CD4-positive, alpha-beta T cell treated with Interleukin-6 at 100 ng/mL for 8 hours (primary cell): ENCODE measurements around the gene CDK18.

Experiments
- DNase-seq: peaks from one replicate; pipeline ENCODE4 v3.0.0-alpha.2; 2020; ENCODE audit warnings: mixed read lengths, low spot score

Gene CDK18

DNA sequence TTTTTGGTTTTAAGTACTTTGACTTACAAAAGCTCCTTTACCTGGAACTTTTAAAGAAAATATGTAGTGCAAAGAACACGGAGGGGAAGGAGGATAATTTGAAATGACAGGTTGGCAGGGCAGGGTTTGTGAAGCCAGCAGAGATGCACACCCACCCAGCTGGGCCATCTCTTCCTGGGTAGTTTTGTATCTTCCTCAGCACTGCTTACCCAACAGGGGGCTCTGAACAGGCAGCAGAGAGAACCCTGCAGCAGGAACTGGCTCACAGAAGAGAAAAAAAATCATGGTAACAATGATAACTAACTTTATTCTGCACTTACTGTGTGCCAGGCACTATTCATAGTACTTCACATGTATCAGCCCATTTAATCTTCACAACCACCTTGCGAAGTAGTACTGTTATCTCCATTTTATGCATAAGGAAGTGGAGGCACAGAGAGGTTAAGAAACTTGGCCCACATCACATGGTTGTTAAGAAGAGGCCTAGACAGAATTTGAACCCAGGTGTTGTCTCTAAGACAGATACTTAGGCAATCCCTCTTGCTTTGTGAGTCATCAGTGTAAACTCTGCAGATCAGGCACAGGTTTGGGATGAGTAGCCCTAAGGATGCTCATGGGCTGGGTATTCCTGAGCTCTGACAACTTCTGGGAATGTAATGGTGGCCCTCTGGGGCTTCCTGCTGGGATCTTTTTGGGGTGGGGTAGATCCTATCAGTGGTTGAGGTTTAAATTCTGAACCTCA, 66.5 kb downstream of the CDK18 start:
- no peak for DNase-seq

DNA sequence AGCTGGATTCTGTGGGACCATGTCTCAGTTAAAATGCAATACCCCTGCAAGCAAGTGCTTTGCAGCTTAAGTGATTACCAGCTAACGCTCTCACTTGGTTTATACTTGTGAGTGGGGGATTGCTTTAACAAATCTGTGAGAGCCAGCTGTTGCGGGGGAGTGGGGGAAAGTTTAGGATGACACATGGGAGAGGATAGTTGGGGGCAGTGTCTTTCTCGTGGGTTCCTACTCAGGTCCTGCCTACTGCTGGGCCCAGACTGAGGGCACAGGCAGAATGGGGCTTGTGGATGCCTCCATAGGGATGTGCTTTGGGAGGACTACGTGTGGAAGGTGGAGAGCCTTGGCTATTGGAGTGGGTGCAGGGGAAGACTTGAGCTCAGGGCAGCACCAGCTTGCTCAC, 67.3 kb downstream of the CDK18 start:
- DNase-seq = no peak

DNA sequence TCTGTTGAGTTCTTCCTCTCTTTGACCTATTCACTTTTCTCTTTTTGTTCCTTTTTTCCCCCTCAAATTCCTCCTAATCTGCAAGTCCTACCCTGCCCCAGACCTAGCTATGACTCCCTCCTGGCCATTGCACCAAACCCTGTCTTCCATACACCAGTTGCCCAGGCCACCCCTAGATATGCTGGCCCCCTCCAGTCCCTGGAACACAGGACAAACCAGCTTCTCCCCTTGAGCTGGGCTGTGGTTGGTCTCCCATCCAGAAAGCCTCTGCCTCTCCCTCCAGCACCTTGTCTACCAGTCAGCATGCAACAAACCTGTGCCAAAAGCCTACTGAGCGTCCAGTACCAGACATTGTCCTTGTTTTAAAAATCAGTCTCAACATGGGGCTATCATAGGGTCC, 68.0 kb downstream of the CDK18 start:
- no peak for DNase-seq

DNA sequence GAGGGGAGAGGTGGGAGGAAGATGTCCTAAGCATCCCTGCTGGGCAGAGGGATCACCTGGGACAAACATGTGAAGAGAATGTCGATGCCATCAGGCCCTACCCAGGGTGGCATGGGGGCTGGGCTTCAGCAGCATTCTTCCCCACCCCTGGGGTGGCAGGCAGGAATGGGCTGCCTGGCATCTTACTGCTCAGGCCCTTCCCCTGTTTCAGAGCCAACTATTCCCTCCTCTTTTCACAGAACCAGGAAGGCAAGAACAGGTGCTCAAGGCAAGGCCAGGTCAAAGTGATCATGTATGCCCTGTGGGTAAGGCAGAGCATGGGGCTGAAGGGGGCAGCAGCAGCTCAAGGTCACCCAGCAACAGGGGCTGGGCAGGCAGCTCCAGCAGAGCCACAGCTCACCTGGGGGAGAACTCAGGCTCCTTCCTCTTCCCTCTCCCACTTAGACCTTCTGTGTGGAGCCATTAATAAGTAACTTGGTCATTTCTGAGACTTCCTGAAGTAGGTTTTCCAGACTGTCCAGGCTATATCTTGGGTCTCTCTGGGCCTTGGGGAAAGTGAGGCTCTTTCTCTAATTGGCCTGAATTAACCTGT, 70.9 kb downstream of the CDK18 start:
- DNase-seq = no peak

DNA sequence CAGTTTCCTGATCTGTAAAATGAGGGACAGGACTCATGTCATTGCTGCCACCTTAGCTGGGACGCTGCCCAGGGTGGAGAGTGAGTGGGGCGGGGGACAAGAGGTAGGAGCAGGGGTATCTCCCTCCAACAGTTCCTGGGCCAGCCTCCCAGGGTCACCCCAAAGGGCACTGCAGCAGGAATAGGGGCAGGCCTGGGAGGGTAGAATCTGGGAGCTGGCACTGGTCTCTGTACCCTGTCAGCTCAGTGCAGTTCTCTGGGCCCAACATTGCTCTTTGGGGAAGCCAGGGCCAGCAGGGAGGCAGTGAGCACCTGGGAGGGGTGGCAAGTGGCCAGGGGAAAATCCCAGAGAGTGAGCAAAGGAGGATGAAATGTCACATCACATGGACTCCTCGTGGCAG, 71.5 kb downstream of the CDK18 start:
- DNase-seq = no peak

- no peak for DNase-seq
Measured at GRCh38 chr1:205576805-205577761, 72.6 kb downstream of the CDK18 start.

GRCh38 chr1:205577874-205578658, 73.6 kb downstream of the CDK18 start:
- no peak for DNase-seq

- DNase-seq = no peak
Measured at GRCh38 chr1:205578780-205579571, 74.5 kb downstream of the CDK18 start.

DNA sequence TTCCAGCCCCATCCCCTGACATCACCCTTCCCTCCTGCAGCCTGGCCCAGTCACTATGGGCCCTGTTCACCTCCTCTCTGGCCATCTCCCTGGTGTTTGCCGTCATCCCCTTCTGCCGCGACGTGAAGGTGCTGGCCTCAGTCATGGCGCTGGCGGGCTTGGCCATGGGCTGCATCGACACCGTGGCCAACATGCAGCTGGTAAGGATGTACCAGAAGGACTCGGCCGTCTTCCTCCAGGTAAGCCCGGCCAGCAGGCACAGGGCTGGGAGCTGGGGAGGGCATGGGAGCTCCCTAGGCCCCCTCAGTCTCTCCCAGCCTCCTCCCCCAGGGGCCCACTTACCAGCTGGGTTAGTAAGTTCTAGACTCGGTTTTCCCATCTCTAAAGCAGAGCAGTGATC, 75.2 kb downstream of the CDK18 start:
- DNase-seq = no peak

DNA sequence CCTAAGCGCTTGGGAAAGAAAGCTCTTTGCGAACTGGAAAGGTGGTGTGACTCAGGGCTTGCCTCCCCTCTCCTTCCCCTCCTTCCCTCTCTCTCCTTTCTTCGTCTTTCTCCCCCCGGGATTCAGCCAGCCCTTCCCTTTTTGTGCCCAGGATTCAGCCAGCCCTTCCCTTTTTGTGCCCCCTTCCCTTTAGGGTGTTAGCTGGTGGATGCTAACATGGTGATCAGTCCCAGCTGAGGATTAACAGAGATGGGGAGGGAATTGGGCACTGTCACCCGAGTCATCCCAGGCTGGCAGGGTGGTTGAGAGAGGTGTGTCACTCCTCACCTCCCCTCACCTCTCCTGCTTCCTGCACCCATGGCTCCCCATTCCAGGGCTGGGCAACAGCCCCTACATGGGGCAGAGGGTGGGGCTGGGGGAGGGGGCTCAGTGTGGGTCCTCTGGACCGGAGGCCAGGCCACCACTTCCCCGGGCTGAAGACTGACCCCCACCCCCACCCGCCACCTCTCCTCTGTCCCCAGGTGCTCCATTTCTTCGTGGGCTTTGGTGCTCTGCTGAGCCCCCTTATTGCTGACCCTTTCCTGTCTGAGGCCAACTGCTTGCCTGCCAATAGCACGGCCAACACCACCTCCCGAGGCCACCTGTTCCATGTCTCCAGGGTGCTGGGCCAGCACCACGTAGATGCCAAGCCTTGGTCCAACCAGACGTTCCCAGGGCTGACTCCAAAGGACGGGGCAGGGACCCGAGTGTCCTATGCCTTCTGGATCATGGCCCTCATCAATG, 75.9 kb downstream of the CDK18 start:
- DNase-seq = no peak

DNA sequence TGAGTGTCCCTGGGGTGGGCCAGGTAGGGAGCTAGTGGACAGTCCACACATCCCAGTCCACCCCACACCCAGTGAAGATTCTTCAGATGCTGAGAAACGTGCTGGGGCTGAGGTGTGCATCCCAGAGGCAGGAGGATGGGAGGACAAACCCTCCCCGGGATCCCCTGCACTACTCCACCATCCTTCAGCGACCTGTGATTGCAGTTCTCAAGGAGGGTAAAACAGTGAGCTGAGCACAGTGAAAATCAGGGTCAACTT, 76.4 kb downstream of the CDK18 start:
- no peak for DNase-seq

DNA sequence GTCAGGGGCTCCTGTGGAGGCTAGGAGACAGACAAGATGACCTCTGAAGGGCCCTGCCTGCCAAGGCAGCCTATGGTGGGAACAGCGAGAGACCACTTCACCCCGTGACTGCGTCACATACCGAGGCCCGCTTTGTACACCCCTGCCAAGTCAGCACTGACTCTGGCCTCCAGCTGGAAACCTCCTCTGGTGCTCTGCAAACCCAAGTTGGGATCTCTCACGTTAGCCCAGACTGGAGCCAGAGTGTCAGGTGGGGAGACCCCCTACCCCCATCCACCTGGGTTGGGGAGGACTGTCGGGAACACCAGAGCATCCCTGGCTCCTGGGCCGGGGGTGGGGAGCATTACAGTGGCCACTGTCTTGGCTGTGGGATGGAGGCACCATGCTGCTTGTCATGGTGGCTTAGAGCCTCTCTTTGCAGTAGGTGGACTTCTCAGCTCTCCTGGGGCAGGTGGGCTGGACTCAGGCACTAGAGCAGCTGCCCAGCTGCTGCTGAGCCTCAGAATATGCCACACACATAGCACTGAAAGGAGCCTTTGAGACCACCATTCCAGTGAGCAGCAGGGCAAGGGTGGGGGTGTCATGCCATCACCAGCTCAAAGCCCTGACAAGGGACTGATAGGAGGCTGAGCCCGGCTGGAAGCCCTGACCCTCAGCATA, 77.0 kb downstream of the CDK18 start:
- DNase-seq = no peak

DNA sequence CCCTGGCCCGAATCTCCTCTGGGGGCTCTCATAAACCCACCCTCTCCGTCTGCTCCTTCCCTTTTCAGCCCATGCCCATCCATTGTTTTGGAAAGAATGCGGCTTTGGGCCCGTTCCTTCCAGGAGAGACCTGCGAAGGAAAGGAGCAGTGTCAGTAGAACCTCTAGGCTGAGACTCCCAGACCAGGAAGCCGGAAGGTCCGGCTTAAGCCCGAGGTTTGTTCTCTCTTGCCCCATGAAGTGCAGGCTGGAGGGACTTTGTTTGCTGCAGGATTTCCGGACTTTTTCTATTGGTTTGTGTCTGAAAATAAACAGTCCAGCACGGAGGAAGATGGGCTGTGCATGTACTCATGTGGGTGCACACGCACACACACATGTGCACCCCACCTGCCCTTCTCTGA, 77.6 kb downstream of the CDK18 start:
- no peak for DNase-seq
